HG03175 (cell line): ENCODE measurements around the gene ANXA11.

Experiments used
- ATAC-seq: cut with Tn5 transposase; IDR thresholded peaks from one replicate; pipeline ENCODE4 v1.9.1; 2021; ENCODE audit warnings: mild to moderate bottlenecking, moderate library complexity; ENCODE audit not compliant: unreplicated experiment

The ANXA11 gene

GRCh38 chr10:80188713-80189112, 16.6 kb downstream of the ANXA11 start:
- ATAC-seq: no peak

DNA sequence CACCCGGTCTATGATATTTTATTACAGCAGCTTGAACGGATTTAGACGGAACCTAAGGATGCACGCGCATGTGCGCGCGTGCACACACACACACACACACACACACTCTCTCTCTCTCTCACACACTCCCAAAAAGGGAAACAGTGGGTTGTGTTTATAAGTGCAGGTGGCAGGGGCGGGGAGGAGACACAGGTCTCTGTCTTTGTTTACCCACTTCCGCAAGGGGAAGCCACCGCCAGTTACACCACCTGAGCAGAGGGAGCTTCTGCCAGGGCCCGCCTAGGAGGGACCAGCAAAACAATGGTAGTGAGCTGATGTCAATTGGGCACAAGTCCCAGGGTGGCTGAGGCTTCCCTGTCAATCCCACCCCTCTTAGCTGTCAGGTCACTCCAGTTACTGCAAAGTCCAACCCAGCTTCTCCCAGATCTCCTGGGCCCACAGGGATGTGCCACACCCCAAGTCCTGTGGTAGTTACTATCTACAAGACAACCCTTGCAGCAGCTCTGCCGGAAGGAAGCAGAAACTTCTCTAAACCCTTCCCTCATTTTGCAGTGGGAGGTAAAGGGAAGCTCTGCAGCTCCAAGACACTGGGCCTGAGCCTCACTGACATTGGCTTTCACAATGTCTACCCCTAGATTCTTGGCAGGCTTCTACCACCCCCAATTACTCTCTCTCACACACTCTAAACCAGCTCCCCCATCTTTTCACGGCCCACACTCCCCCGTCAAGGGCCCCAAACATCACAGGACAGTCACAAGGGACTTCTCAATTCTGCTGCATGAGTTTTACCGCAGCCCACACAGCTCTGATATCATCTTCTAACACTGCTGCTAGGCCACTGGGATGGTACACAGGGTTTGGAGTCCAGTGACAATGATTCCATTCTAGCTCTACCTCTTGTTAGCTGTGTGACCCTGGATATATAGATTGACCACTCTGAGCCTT, 17.6 kb downstream of the ANXA11 start:
- ATAC-seq: peak; percentile 90

DNA sequence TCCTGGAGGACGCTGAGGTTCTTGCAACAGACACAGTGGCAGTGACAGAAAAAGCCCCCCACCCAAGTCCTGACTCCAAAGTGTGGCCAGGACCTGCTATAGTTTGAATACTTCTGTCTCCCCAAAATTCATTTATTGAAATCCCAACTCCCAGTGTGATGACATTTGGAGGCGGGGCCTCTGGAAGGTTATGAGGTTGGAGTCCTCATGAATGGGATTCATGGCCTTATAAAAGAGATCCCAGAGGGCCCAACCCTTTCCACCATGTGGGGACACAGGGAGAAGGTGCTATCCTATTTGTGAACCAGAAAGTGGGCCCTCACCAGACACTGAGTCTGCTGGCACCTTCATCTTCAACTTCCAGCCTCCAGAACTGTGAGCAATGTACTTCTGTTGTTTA, 18.3 kb downstream of the ANXA11 start:
- no peak for ATAC-seq

DNA sequence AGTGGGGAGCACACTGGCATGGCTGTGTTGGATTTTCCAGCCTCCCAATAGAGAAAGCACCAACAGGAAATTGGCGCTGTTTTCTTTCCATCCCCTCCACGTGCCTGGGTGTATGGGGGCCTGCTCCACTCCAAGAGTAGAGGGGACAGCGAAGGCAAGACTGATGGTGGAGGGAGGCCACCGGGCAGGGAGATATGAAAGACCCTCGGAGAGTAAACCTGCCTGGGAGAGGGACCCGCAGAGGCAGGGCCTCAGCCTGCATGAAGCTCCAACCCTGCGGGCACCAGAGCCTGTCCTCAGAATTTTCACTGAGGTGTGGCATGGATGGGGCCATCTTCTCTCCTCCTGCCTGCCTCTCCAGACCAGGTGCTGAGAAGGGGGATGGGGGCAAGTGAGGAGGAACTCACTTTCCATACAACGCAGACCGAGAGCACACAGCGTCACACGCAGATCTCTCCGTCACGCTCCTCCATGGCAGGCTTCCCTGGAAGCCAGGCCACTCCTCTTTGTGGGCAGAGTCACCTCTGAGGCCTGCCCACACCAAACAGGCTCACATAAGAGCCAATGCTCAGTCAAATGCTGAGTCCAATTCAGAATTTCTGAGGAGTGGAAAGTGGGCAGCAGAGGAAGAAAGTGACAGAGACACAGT, 18.8 kb downstream of the ANXA11 start:
- no peak for ATAC-seq

- no peak for ATAC-seq
Observed at GRCh38 chr10:80185578-80186299, 19.6 kb downstream of the ANXA11 start.

GRCh38 chr10:80184291-80184690, 21.0 kb downstream of the ANXA11 start:
- ATAC-seq: no peak

GRCh38 chr10:80183436-80183835, 21.9 kb downstream of the ANXA11 start:
- no peak for ATAC-seq

GRCh38 chr10:80182986-80183385, 22.4 kb downstream of the ANXA11 start:
- no peak for ATAC-seq

DNA sequence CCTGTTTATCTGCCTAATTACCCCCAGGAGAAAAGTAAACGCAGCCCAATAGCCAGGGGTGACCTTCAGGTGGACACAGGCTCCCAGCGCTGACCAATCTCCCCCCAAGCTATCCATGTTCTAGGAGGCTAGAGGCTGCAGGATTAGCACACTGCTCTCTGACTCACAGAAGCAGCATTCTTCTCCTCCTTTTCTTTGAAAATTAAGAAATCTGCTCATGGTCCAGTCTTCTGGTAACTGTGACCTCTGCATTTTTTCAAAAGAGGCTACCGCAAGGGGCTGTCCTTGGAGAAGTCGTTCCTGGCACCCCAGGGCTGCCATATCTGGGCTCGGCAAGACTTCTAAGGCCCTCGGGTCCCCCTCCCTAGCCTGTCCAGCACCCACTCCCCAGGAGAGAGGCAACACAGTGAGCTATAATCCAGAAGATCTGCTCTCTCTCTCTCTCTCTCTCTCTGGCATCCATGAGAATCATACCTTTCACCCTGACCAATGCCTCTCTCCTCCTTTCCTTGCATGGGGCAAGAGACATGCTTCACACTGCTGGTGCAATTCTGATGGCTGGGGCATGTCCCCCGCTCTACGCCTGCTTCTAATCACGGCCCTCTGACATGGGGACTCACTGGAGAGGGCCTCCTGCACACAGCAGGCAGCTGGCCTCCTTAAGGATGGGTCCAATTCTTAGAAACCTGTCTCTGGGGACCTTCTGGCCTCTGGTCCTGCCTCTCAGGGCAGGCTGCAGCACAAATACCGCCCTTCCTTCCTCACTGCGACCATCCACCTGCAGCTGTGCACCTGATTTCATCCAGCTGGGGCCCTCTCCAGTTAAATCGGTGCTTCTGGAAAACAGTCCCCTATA, 27.3 kb downstream of the ANXA11 start:
- ATAC-seq: no peak

DNA sequence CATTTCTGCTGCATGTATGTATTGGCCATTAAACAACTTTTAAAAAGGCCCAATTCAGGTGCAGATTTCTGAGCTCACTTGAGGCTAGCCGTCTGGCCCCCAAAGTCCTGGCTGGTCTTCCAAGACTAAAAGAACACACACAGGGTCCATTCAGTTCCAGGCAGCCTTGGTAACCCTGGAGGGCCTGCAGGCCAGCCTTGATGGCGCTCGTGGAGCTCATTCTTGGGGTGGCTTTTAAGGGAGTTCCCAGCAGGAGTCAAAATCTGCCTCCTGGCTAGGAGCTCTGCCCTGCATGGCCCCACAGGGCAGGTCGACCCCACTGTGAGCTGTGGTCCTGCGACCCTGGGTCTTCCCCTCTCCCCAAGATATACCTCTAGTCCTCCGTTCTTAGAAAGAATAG, 28.8 kb downstream of the ANXA11 start:
- ATAC-seq: no peak

GRCh38 chr10:80174641-80175395, 30.5 kb downstream of the ANXA11 start:
- ATAC-seq: no peak

- no peak for ATAC-seq
Observed at GRCh38 chr10:80173466-80173865, 31.9 kb downstream of the ANXA11 start.

DNA sequence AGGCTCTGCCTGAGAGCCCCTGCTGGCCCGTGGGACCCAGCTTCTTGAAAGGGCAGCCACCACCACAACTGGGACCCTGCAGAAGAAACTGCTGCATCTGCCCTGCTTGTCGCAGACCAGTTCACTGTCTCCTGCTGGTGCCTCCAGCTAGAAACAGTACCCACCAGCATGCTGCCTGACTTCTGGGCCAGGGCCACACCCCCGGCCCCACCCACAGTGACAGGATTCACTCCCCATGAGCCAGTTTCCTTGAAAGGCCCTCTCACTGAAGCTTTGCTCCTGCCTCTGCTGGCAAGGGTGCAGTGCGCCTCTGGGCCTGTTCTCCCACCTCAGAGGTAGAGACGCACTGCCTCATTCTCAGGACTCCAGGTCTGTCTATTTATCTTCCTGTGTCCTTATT, 32.4 kb downstream of the ANXA11 start:
- no peak for ATAC-seq

DNA sequence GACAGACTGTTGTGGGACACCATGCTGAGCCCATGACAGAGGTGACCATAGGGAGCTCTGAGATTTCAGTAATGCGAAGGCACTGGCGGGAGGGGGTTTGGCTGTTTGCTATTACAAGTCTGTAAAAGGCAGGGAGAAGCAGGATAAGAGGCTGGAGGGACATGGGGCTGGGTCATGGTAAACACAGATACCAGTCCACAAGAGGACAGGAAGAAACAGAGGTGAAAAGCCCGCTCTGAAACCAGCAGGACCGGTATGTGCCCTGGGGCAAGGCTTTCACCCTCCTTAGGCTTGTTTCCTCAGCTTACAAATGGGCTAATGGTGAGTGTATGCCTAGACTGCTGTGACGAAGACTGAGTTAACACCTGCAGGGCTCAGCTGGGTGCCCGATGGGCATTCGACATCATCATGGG, 34.1 kb downstream of the ANXA11 start:
- no peak for ATAC-seq

- no peak for ATAC-seq
Observed at GRCh38 chr10:80170641-80171040, 34.7 kb downstream of the ANXA11 start.

DNA sequence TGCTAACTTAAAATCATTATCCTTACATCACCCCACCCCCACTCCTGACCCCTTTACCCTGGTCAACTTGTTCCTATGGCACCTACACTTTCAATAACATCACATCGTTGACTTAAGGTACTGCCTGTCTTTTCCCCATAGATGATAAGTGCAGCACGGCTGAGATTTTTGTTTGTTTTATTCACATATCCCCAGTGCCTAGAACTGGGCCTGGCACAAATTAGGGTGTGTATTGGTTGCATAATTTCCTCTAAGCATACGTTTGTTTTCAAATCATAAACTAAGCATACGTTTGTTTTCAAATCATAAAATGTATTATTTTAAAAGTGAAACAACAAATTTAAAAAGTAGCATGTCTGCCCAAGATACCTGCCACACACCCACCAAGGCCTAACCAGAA, 35.3 kb downstream of the ANXA11 start:
- ATAC-seq: no peak

DNA sequence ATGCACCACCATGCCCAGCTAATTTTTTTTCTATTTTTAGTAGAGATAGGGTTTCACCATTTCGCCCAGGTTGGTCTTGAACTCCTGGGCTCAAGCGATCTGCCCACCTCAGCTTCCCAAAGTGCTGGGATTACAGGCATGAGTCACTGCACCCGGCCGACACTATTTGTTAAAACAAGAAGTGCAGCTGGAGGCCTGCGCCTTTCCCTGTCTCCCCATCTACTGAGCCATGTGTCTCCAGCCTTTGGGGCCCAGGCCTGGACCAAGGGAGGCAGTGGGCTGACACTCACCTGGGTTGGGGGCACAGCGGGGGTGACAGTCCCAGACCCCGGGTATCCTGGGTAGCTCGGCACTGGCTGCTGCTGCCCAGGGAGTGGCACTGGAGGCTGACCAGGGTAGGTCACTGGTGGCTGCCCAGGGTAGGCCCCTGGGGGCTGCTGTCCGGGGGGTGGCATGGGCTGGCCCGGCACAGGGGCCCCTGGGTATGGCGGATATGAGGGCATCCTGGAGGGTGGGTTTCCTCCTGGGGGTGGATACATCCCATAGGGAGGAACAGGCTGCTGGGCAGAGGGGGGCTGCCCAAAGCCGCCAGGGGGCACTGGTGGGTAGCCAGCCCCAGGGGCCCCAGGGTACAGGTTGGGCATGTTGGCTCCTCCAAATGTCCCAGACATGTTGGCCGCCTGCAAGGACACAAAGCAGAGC, 36.5 kb downstream of the ANXA11 start:
- ATAC-seq: no peak

DNA sequence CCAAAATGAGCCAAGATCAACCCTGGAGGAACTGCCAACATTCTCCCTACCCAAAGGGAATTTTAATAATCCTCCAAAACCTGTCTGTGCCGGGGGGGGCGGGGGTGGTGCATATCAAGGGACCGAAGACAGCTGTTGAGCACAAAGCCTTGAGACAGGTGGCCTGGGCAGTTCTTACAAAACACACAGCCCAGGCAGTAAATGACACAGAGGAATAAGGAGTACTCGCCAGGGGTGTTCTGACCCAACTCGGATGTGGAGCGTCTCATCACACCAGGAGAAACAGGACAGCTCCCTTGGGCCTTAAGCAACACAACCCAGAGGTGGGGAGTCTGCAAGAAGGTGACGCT, 37.2 kb downstream of the ANXA11 start:
- no peak for ATAC-seq

- no peak for ATAC-seq
Observed at GRCh38 chr10:80167471-80168161, 37.7 kb downstream of the ANXA11 start.
